Astrocyte of the spinal cord (primary cell): ENCODE measurements around the gene SMARCE1.

Experiments used
- DNase-seq: peaks from one replicate; pipeline ENCODE4 v3.0.0; 2011; ENCODE audit warnings: low read depth, low spot score
- H3K4me3 ChIP-seq: 2 replicates; pipeline ENCODE4 v1.5.1; 2011; ENCODE audit warnings: low read depth, mild to moderate bottlenecking, low read length, moderate library complexity
- CTCF ChIP-seq: IDR thresholded peaks from 2 replicates; pipeline ENCODE4 v1.5.1; 2012; ENCODE audit warnings: low read depth, mild to moderate bottlenecking, low read length, inconsistent platforms
- in situ Hi-C: cut with HindIII; loops from 2 replicates; pipeline ENCODE4 v1.10.0; 2017; ENCODE audit warnings: low sequenced_read_pairs

Gene SMARCE1

DNA sequence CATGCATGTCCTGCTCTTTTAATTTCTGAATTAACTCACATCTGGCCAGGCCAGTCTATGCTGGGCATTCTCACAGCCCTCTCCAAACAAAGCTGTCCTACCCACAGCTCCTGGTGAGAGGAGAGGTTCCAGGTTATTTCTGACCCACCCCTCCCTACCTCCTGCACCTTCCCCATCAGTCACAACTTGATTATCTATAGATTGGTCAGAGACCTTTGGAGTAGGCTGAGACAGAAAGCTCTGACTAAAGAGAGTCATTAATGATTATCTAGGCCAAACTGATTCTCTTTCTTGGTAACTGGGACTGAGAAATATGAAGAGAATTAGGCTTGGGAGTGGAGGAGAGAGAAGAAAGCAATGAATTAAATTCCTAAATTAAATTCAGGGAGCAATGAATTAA lies 18.7 kb upstream of the SMARCE1 start:
- DNase-seq, result no peak
- in situ Hi-C loops, result no loop called here
- TF ChIP-seq CTCF, result no peak
- no peak overlapping the region for H3K4me3 ChIP-seq

- no peak for DNase-seq
- no peak for TF ChIP-seq CTCF
- H3K4me3 ChIP-seq, result peak within 1 kb of the TSS; percentile 12
- in situ Hi-C loops, result no loop called here
Observed at GRCh38 chr17:40664582-40665333, 17.1 kb upstream of the SMARCE1 start, which contains the start of gene KRT222. TSS of gene KRT222 (minus strand) at chr17:40665177. CDS start at chr17:40665099, 78 bp downstream.

GRCh38 chr17:40663252-40663651 lies 15.6 kb upstream of the SMARCE1 start:
- no peak for DNase-seq
- no peak overlapping the region for H3K4me3 ChIP-seq
- in situ Hi-C loops, result no loop called here
- no peak for TF ChIP-seq CTCF

GRCh38 chr17:40659911-40660310 lies 12.3 kb upstream of the SMARCE1 start:
- no peak for TF ChIP-seq CTCF
- no peak for DNase-seq
- H3K4me3 ChIP-seq, result no peak overlapping the region
- in situ Hi-C loops, result no loop called here

- no peak for DNase-seq
- no peak for TF ChIP-seq CTCF
- in situ Hi-C loops, result no loop called here
- H3K4me3 ChIP-seq, result no peak overlapping the region
Observed at GRCh38 chr17:40658396-40658795, 10.8 kb upstream of the SMARCE1 start.

DNA sequence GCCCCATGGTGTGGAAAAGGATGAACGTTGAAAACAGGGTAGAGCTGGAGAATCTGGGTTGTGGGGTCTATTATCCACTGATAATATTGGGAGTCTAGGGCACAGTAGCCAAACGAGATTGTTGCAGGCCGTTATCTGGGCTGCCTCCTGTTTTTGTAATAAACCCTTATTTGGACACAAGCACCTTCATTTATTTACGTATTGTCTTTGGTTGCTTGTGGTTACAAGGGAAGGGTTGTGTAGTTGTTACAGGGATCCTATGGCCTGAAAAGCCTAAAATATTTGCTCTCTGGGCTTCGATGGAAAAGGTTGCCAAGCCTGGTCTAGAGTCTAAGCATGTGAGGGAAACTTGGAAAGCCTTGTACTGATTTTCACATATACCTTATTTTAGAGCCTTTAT lies 4.3 kb upstream of the SMARCE1 start:
- no peak overlapping the region for H3K4me3 ChIP-seq
- in situ Hi-C loops, result no loop called here
- TF ChIP-seq CTCF, result no peak
- no peak for DNase-seq
